ENCODE measurements around the gene KCTD13.
A peak's percentile ranks its signal among the peaks of the same experiment; 100 is the strongest.

KCTD13 gene

GRCh38 chr16:29906520-29907244 lies 19.3 kb downstream of the KCTD13 start:
- Histone ChIP-seq H3K27ac (ENCODE audit: low read depth, low read length) (no peak overlapping the region), H3K4me1 (ENCODE audit: control insufficient read depth, insufficient read depth, low read length, unreplicated experiment) (peaks cover 14% of the 10 kb centered on the region), H3K4me3 (ENCODE audit: low read depth, low read length) (no peak overlapping the region), H3K79me2 (ENCODE audit: control insufficient read depth, insufficient read depth, low read length, unreplicated experiment) (peaks cover 12% of the 10 kb centered on the region), H3K36me3 (ENCODE audit: insufficient read depth, low read length) (no peaks in the 10 kb centered on the region; the same call in 1 of the 2 replicates), H2AFZ (ENCODE audit: low read length, unreplicated experiment) (no peak overlapping the region), H3K27me3 (ENCODE audit: insufficient read depth, low read length) (no peaks in the 10 kb centered on the region)

GRCh38 chr16:29905668-29906067 lies 20.4 kb downstream of the KCTD13 start:
- H2AFZ ChIP-seq (ENCODE audit: low read length, unreplicated experiment) = no peak overlapping the region
- H3K27me3 ChIP-seq (ENCODE audit: insufficient read depth, low read length) = no peaks in the 10 kb centered on the region
- no peak overlapping the region for H3K27ac ChIP-seq (ENCODE audit: low read depth, low read length)
- H3K36me3 ChIP-seq (ENCODE audit: insufficient read depth, low read length) = no peaks in the 10 kb centered on the region; the same call in 1 of the 2 replicates
- no peak overlapping the region for H3K4me3 ChIP-seq (ENCODE audit: low read depth, low read length)
- H3K4me1 ChIP-seq (ENCODE audit: control insufficient read depth, insufficient read depth, low read length, unreplicated experiment) = peaks cover 18% of the 10 kb centered on the region
- H3K79me2 ChIP-seq (ENCODE audit: control insufficient read depth, insufficient read depth, low read length, unreplicated experiment) = peaks cover 19% of the 10 kb centered on the region

GRCh38 chr16:29904947-29905346 lies 21.1 kb downstream of the KCTD13 start:
- Histone ChIP-seq H3K79me2 (ENCODE audit: control insufficient read depth, insufficient read depth, low read length, unreplicated experiment) (peaks cover 19% of the 10 kb centered on the region), H3K36me3 (ENCODE audit: insufficient read depth, low read length) (no peaks in the 10 kb centered on the region; the same call in 1 of the 2 replicates), H3K4me3 (ENCODE audit: low read depth, low read length) (no peak overlapping the region), H3K4me1 (ENCODE audit: control insufficient read depth, insufficient read depth, low read length, unreplicated experiment) (peaks cover 18% of the 10 kb centered on the region), H3K27me3 (ENCODE audit: insufficient read depth, low read length) (no peaks in the 10 kb centered on the region), H2AFZ (ENCODE audit: low read length, unreplicated experiment) (no peak overlapping the region), H3K27ac (ENCODE audit: low read depth, low read length) (no peak overlapping the region)

- no peak overlapping the region for H3K27ac ChIP-seq (ENCODE audit: low read depth, low read length)
- no peak overlapping the region for H2AFZ ChIP-seq (ENCODE audit: low read length, unreplicated experiment)
- H3K36me3 ChIP-seq (ENCODE audit: insufficient read depth, low read length) = no peaks in the 10 kb centered on the region; the same call in 1 of the 2 replicates
- H3K79me2 ChIP-seq (ENCODE audit: control insufficient read depth, insufficient read depth, low read length, unreplicated experiment) = peaks cover 19% of the 10 kb centered on the region
- H3K4me3 ChIP-seq (ENCODE audit: low read depth, low read length) = no peak overlapping the region
- no peaks in the 10 kb centered on the region for H3K27me3 ChIP-seq (ENCODE audit: insufficient read depth, low read length)
- H3K4me1 ChIP-seq (ENCODE audit: control insufficient read depth, insufficient read depth, low read length, unreplicated experiment) = peaks cover 13% of the 10 kb centered on the region
Measured at GRCh38 chr16:29903590-29903989, 22.4 kb downstream of the KCTD13 start.

- Histone ChIP-seq H3K4me1 (ENCODE audit: control insufficient read depth, insufficient read depth, low read length, unreplicated experiment) (peaks cover 21% of the 10 kb centered on the region), H3K27ac (ENCODE audit: low read depth, low read length) (no peak overlapping the region), H3K4me3 (ENCODE audit: low read depth, low read length) (peak overlapping the region; percentile 85), H3K79me2 (ENCODE audit: control insufficient read depth, insufficient read depth, low read length, unreplicated experiment) (peaks cover 19% of the 10 kb centered on the region), H3K27me3 (ENCODE audit: insufficient read depth, low read length) (no peaks in the 10 kb centered on the region; the same call in 1 of the 2 replicates), H3K36me3 (ENCODE audit: insufficient read depth, low read length) (no peaks in the 10 kb centered on the region; the same call in 1 of the 2 replicates), H2AFZ (ENCODE audit: low read length, unreplicated experiment) (no peak overlapping the region)
Measured at GRCh38 chr16:29901607-29901945, 24.4 kb downstream of the KCTD13 start.

- H3K79me2 ChIP-seq (ENCODE audit: control insufficient read depth, insufficient read depth, low read length, unreplicated experiment) = peaks cover 19% of the 10 kb centered on the region
- peak overlapping the region; percentile 85 for H3K4me3 ChIP-seq (ENCODE audit: low read depth, low read length)
- no peaks in the 10 kb centered on the region; the same call in 1 of the 2 replicates for H3K27me3 ChIP-seq (ENCODE audit: insufficient read depth, low read length)
- H3K4me1 ChIP-seq (ENCODE audit: control insufficient read depth, insufficient read depth, low read length, unreplicated experiment) = peaks cover 21% of the 10 kb centered on the region
- no peak overlapping the region for H2AFZ ChIP-seq (ENCODE audit: low read length, unreplicated experiment)
- H3K27ac ChIP-seq (ENCODE audit: low read depth, low read length) = peak overlapping the region; percentile 72
- no peaks in the 10 kb centered on the region; the same call in 1 of the 2 replicates for H3K36me3 ChIP-seq (ENCODE audit: insufficient read depth, low read length)
Measured at GRCh38 chr16:29900888-29901606, 25.0 kb downstream of the KCTD13 start.

- Histone ChIP-seq H3K79me2 (ENCODE audit: control insufficient read depth, insufficient read depth, low read length, unreplicated experiment) (peaks cover 19% of the 10 kb centered on the region), H3K36me3 (ENCODE audit: insufficient read depth, low read length) (no peaks in the 10 kb centered on the region; the same call in 1 of the 2 replicates), H2AFZ (ENCODE audit: low read length, unreplicated experiment) (peak within 1 kb of the TSS; percentile 87), H3K27ac (ENCODE audit: low read depth, low read length) (peak within 1 kb of the TSS; percentile 72), H3K27me3 (ENCODE audit: insufficient read depth, low read length) (no peaks in the 10 kb centered on the region; the same call in 1 of the 2 replicates), H3K4me3 (ENCODE audit: low read depth, low read length) (peak within 1 kb of the TSS; percentile 85), H3K4me1 (ENCODE audit: control insufficient read depth, insufficient read depth, low read length, unreplicated experiment) (peaks cover 21% of the 10 kb centered on the region)
Measured at GRCh38 chr16:29900102-29900887, 25.7 kb downstream of the KCTD13 start, which contains the start of gene ASPHD1. ASPHD1 (plus strand) TSS chr16:29900488; CDS start chr16:29900972, 484 bp downstream.

- no peaks in the 10 kb centered on the region; the same call in 1 of the 2 replicates for H3K27me3 ChIP-seq (ENCODE audit: insufficient read depth, low read length)
- peak within 1 kb of the TSS; percentile 87 for H2AFZ ChIP-seq (ENCODE audit: low read length, unreplicated experiment)
- peak within 1 kb of the TSS; percentile 72 for H3K27ac ChIP-seq (ENCODE audit: low read depth, low read length)
Measured at GRCh38 chr16:29899516-29900101, 26.4 kb downstream of the KCTD13 start, which contains the start of gene SEZ6L2. SEZ6L2 (minus strand) TSS chr16:29899550; CDS start chr16:29899019, 531 bp downstream.

GRCh38 chr16:29898804-29899515 lies 27.1 kb downstream of the KCTD13 start:
- H2AFZ ChIP-seq (ENCODE audit: low read length, unreplicated experiment) = peak overlapping the region; percentile 81
- H3K27ac ChIP-seq (ENCODE audit: low read depth, low read length) = peak overlapping the region; percentile 70
- peaks cover 19% of the 10 kb centered on the region for H3K79me2 ChIP-seq (ENCODE audit: control insufficient read depth, insufficient read depth, low read length, unreplicated experiment)
- no peaks in the 10 kb centered on the region; the same call in 1 of the 2 replicates for H3K27me3 ChIP-seq (ENCODE audit: insufficient read depth, low read length)
- no peaks in the 10 kb centered on the region for H3K36me3 ChIP-seq (ENCODE audit: insufficient read depth, low read length)
- peaks cover 21% of the 10 kb centered on the region for H3K4me1 ChIP-seq (ENCODE audit: control insufficient read depth, insufficient read depth, low read length, unreplicated experiment)
- peak overlapping the region; percentile 85 for H3K4me3 ChIP-seq (ENCODE audit: low read depth, low read length)

More at GRCh38 chr16:29899516-29900101, 26.4 kb downstream of the KCTD13 start, which contains the start of gene SEZ6L2:
- peak within 1 kb of the TSS; percentile 85 for H3K4me3 ChIP-seq (ENCODE audit: low read depth, low read length)
- H3K36me3 ChIP-seq (ENCODE audit: insufficient read depth, low read length) = no peaks in the 10 kb centered on the region; the same call in 1 of the 2 replicates
- peaks cover 21% of the 10 kb centered on the region for H3K4me1 ChIP-seq (ENCODE audit: control insufficient read depth, insufficient read depth, low read length, unreplicated experiment)
- peaks cover 19% of the 10 kb centered on the region for H3K79me2 ChIP-seq (ENCODE audit: control insufficient read depth, insufficient read depth, low read length, unreplicated experiment)

All from ACC112 (cell line).